ENCODE measurements around the gene YIF1A. TPM values are rescaled to one million over a fixed set of nuclear protein-coding genes. Genes with fewer than 3 reads are reported as not detected.

YIF1A gene
- polyA plus RNA-seq, 1 of the 3 experiments (the other 2 are of a cell fraction), result 123 TPM

DNA sequence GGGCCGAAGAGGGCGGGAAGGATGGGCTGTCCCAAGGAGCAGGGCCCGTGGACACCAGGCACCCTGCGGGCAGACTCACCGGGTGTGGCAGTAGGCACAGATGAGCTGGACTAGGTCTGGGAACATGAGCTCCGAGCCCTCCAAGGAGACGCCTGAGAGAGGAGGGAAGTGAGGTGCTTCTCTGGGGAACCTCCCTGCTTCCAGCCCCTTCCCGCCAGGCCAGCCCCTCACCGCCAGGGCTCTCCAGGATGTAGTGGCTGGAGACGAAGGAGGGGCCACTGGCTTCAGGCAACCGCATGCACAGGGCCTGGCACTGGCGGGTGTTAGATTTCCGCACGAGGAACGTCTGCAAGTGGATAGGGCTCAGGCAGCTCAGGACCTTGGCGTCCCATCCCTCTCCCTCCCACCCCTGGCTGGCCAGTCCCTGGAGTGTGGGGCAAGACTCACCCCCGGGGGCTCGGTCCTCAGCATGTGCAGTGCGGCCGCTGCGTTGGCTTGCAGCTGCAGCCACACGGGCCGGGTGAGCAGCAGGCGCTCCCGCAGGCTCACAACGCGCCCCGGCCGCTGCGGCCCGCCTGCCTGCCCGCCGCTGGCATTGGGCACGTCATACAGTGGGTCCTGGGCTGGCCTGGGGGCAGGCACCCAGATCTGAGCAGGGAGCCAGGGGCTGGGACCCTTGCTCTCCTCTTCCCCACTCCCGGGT is 46.7 kb upstream of the YIF1A start (continued):
- TF ChIP-seq TEAD4 (IDR thresholded peaks at IDR 0.05; ENCODE audit: borderline replicate concordance, insufficient read depth), result no peak
- TF ChIP-seq MXI1 (IDR thresholded peaks at IDR 0.05; ENCODE audit: low read depth, low read length), result peak; percentile 38; the same call in 1 of the 2 replicates
- TF ChIP-seq, protein P1, sequence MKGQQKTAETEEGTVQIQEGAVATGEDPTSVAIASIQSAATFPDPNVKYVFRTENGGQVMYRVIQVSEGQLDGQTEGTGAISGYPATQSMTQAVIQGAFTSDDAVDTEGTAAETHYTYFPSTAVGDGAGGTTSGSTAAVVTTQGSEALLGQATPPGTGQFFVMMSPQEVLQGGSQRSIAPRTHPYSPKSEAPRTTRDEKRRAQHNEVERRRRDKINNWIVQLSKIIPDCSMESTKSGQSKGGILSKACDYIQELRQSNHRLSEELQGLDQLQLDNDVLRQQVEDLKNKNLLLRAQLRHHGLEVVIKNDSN (IDR thresholded peaks at IDR 0.05; ENCODE audit: borderline replicate concordance, low read depth), result no peak
- TF ChIP-seq, protein P2, sequence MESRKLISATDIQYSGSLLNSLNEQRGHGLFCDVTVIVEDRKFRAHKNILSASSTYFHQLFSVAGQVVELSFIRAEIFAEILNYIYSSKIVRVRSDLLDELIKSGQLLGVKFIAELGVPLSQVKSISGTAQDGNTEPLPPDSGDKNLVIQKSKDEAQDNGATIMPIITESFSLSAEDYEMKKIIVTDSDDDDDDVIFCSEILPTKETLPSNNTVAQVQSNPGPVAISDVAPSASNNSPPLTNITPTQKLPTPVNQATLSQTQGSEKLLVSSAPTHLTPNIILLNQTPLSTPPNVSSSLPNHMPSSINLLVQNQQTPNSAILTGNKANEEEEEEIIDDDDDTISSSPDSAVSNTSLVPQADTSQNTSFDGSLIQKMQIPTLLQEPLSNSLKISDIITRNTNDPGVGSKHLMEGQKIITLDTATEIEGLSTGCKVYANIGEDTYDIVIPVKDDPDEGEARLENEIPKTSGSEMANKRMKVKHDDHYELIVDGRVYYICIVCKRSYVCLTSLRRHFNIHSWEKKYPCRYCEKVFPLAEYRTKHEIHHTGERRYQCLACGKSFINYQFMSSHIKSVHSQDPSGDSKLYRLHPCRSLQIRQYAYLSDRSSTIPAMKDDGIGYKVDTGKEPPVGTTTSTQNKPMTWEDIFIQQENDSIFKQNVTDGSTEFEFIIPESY (IDR thresholded peaks at IDR 0.05; ENCODE audit: borderline replicate concordance, low read depth), result no peak
- no peak for TF ChIP-seq TAF1 (IDR thresholded peaks at IDR 0.05; ENCODE audit: borderline replicate concordance, low read depth, low read length)
- TF ChIP-seq, protein P3, sequence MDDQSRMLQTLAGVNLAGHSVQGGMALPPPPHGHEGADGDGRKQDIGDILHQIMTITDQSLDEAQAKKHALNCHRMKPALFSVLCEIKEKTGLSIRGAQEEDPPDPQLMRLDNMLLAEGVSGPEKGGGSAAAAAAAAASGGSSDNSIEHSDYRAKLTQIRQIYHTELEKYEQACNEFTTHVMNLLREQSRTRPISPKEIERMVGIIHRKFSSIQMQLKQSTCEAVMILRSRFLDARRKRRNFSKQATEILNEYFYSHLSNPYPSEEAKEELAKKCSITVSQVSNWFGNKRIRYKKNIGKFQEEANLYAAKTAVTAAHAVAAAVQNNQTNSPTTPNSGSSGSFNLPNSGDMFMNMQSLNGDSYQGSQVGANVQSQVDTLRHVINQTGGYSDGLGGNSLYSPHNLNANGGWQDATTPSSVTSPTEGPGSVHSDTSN (IDR thresholded peaks at IDR 0.05), result no peak
- 0 out of 2 replicates have a peak, but pooled peaks have one; percentile 19 for TF ChIP-seq SIN3A (IDR thresholded peaks at IDR 0.05; ENCODE audit: borderline replicate concordance, low read depth, low read length)
- no peak for TF ChIP-seq MEF2A (IDR thresholded peaks at IDR 0.05; ENCODE audit: borderline replicate concordance, low read depth)
- TF ChIP-seq RAD21 (IDR thresholded peaks at IDR 0.05; ENCODE audit: low read length), result no peak
- peak; percentile 24 for TF ChIP-seq POLR2AphosphoS5 (IDR thresholded peaks at IDR 0.05; ENCODE audit: low read depth, low read length)
- no peak for TF ChIP-seq RXRA (IDR thresholded peaks at IDR 0.05; ENCODE audit: borderline replicate concordance, low read depth)
- TF ChIP-seq, protein P4, sequence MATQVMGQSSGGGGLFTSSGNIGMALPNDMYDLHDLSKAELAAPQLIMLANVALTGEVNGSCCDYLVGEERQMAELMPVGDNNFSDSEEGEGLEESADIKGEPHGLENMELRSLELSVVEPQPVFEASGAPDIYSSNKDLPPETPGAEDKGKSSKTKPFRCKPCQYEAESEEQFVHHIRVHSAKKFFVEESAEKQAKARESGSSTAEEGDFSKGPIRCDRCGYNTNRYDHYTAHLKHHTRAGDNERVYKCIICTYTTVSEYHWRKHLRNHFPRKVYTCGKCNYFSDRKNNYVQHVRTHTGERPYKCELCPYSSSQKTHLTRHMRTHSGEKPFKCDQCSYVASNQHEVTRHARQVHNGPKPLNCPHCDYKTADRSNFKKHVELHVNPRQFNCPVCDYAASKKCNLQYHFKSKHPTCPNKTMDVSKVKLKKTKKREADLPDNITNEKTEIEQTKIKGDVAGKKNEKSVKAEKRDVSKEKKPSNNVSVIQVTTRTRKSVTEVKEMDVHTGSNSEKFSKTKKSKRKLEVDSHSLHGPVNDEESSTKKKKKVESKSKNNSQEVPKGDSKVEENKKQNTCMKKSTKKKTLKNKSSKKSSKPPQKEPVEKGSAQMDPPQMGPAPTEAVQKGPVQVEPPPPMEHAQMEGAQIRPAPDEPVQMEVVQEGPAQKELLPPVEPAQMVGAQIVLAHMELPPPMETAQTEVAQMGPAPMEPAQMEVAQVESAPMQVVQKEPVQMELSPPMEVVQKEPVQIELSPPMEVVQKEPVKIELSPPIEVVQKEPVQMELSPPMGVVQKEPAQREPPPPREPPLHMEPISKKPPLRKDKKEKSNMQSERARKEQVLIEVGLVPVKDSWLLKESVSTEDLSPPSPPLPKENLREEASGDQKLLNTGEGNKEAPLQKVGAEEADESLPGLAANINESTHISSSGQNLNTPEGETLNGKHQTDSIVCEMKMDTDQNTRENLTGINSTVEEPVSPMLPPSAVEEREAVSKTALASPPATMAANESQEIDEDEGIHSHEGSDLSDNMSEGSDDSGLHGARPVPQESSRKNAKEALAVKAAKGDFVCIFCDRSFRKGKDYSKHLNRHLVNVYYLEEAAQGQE (IDR thresholded peaks at IDR 0.05; ENCODE audit: low read depth, low read length), result no peak
- no peak for TF ChIP-seq JUND (IDR thresholded peaks at IDR 0.05)
- TF ChIP-seq GABPA (IDR thresholded peaks at IDR 0.05; ENCODE audit: low read depth), result no peak
- TF ChIP-seq TCF12 (IDR thresholded peaks at IDR 0.05), result no peak
- TF ChIP-seq NRF1 (IDR thresholded peaks at IDR 0.05; ENCODE audit: low read depth, low read length), result no peak

Data from SK-N-SH (cell line).